B cell (primary cell): ENCODE data around the gene GLT1D1.
"Not testable (repeated sequence)": the region's sequence is repeated elsewhere in the genome, so short reads cannot be mapped to it uniquely, and the experiment has no call there.

Source experiments
- EZH2 ChIP-seq: IDR thresholded peaks from 2 replicates; pipeline ENCODE4 v1.6.1; 2012; ENCODE audit warnings: borderline replicate concordance, low read depth, mild to moderate bottlenecking, moderate library complexity, low read length; ENCODE audit not compliant: insufficient read depth, poor library complexity, severe bottlenecking
- TF ChIP-seq, protein P1 (sequence below): fragments of 200-600 bp; IDR thresholded peaks from one replicate; pipeline ENCODE4 v1.8.0; 2022; ENCODE audit warnings: antibody characterized with exemption, mild to moderate bottlenecking

DNA sequence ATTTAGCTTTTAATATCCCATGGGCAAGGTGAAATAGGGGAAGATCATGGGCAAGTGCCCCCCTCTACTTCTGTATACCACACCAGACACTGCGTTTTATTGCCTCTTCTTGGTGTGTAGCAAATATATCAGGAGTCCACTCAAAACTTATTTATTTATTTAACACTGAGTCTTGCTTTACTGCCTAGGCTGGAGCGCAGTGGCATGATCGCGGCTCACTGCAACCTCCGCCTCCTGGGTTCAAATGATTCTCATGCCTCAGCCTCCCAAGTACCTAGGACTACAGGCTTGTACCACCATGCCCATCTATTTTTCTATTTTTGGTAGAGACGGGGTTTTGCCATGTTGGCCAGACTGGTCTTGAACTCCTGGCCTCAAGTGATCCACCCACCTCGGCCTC is 1.8 kb upstream of the GLT1D1 start:
- TF ChIP-seq, protein P1, sequence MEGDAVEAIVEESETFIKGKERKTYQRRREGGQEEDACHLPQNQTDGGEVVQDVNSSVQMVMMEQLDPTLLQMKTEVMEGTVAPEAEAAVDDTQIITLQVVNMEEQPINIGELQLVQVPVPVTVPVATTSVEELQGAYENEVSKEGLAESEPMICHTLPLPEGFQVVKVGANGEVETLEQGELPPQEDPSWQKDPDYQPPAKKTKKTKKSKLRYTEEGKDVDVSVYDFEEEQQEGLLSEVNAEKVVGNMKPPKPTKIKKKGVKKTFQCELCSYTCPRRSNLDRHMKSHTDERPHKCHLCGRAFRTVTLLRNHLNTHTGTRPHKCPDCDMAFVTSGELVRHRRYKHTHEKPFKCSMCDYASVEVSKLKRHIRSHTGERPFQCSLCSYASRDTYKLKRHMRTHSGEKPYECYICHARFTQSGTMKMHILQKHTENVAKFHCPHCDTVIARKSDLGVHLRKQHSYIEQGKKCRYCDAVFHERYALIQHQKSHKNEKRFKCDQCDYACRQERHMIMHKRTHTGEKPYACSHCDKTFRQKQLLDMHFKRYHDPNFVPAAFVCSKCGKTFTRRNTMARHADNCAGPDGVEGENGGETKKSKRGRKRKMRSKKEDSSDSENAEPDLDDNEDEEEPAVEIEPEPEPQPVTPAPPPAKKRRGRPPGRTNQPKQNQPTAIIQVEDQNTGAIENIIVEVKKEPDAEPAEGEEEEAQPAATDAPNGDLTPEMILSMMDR: not testable (repeated sequence)
- TF ChIP-seq EZH2: not testable (repeated sequence)
